Measurements from ENCODE around the gene NAALADL2. TPM values are rescaled to one million over a fixed set of nuclear protein-coding genes. Genes with fewer than 3 reads are reported as not detected.

The NAALADL2 gene
- total and polyA plus RNA-seq, 2 of the 13 experiments (the other 11 are each of a cell fraction or from before 2014, with no cell fraction given), result 0.08 TPM; not detected in 1

DNA sequence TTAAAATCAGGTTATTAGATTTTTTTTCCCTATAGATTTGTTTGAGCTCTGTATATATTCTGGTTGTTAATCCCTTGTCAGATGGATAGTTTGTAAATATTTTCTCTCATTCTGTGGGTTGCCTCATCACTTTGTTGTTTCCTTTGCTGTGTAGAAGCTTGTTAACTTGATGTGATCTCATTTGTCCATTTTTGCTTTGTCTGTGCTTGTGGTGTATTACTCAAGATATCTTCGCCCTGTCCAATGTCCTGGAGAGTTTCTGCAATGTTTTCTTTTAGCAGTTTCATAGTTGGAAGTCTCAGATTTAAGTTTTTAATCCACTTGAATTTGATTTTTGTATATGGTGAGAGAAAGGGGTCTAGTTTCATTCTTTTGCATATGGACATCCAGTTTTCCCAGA is 699.1 kb downstream of the NAALADL2 start (continued):
- TF ChIP-seq, protein P1, sequence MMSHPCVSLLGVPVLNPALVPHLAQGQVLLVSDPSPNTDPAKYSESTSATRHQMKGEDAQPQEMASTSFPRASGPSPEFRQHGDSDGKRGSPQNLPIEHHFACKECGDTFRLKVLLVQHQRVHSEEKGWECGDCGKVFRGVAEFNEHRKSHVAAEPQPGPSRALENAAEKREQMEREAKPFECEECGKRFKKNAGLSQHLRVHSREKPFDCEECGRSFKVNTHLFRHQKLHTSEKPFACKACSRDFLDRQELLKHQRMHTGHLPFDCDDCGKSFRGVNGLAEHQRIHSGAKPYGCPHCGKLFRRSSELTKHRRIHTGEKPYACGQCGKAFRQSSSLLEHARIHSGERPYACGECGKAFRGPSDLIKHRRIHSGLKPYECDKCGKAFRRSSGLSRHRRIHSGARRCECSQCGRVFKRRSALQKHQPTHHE (CRISPR knock-in tag; IDR thresholded peaks at IDR 0.05; ENCODE audit: borderline replicate concordance), result no peak

DNA sequence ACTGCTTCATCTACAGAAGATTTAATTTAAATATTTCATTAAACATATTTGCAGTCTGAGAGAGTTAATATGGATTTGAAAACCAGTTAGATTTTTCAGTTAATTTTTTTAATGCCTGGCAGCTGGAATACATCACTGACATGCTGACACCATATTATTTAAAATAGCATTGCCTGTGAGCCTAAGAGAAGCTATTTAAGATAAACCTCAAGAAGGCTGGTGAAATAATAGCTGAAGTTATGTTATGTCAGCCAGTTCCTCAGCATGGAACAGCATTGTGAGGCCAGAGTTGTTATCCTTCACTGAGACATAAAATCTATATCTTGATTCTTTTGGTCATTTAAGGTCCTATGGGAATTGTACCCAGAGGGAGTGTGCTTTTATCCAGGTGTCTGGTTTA is 705.2 kb downstream of the NAALADL2 start:
- Histone ChIP-seq H3K4me3 (replicated peaks in 1 of 3; ENCODE audit: insufficient read depth in 1 of 3, low read depth in 2 of 3, low read length in 3 of 3) (no peak overlapping the region), H3K79me2 (ENCODE audit: insufficient read depth, low read length) (no peaks in the 10 kb centered on the region), H3K4me2 (ENCODE audit: low read depth, low read length) (no peak overlapping the region), H2AFZ (ENCODE audit: low read length) (no peak overlapping the region), H4K20me1 (ENCODE audit: insufficient read depth, low read length) (no peaks in the 10 kb centered on the region), H3K27me3 (ENCODE audit: control insufficient read depth in 1 of 2, insufficient read depth in 2 of 2, low read length in 2 of 2) (no peaks in the 10 kb centered on the region), H3K9me3 (ENCODE audit: low read length) (peaks cover 22% of the 10 kb centered on the region), H3K4me1 (ENCODE audit: insufficient read depth, low read length) (no peaks in the 10 kb centered on the region), H3K27ac (ENCODE audit: extremely low read length, insufficient read depth, low read length) (no peak overlapping the region), H3K36me3 (replicated peaks in 1 of 2; ENCODE audit: control insufficient read depth in 1 of 2, insufficient read depth in 2 of 2, low read length in 2 of 2) (no peaks in the 10 kb centered on the region), H3K9ac (ENCODE audit: insufficient read depth, low read depth, low read length) (no peak overlapping the region)
- in situ Hi-C loops (cut with HindIII; ENCODE audit: extremely low pct_ligation_motif_present, low pct_unique_long_range_greater_than_20kb), result no loop called here
- intact Hi-C loops (cut with micrococcal nuclease; ENCODE audit: unreplicated experiment), result no loop called here
- POLR2A ChIA-PET, result no interaction called here
- TF ChIP-seq SMARCC2 (IDR thresholded peaks at IDR 0.05) (no peak), ZNF569 (CRISPR knock-in tag; IDR thresholded peaks at IDR 0.05; ENCODE audit: borderline replicate concordance) (no peak), ZNF274 (CRISPR knock-in tag; IDR thresholded peaks at IDR 0.05) (no peak)
- TF ChIP-seq, protein P2, sequence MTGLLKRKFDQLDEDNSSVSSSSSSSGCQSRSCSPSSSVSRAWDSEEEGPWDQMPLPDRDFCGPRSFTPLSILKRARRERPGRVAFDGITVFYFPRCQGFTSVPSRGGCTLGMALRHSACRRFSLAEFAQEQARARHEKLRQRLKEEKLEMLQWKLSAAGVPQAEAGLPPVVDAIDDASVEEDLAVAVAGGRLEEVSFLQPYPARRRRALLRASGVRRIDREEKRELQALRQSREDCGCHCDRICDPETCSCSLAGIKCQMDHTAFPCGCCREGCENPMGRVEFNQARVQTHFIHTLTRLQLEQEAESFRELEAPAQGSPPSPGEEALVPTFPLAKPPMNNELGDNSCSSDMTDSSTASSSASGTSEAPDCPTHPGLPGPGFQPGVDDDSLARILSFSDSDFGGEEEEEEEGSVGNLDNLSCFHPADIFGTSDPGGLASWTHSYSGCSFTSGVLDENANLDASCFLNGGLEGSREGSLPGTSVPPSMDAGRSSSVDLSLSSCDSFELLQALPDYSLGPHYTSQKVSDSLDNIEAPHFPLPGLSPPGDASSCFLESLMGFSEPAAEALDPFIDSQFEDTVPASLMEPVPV (CRISPR knock-in tag; IDR thresholded peaks at IDR 0.05), result no peak
- TF ChIP-seq, protein P3, sequence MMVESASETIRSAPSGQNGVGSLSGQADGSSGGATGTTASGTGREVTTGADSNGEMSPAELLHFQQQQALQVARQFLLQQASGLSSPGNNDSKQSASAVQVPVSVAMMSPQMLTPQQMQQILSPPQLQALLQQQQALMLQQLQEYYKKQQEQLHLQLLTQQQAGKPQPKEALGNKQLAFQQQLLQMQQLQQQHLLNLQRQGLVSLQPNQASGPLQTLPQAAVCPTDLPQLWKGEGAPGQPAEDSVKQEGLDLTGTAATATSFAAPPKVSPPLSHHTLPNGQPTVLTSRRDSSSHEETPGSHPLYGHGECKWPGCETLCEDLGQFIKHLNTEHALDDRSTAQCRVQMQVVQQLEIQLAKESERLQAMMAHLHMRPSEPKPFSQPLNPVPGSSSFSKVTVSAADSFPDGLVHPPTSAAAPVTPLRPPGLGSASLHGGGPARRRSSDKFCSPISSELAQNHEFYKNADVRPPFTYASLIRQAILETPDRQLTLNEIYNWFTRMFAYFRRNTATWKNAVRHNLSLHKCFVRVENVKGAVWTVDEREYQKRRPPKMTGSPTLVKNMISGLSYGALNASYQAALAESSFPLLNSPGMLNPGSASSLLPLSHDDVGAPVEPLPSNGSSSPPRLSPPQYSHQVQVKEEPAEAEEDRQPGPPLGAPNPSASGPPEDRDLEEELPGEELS (CRISPR knock-in tag; IDR thresholded peaks at IDR 0.05), result no peak
- TF ChIP-seq, protein P4, sequence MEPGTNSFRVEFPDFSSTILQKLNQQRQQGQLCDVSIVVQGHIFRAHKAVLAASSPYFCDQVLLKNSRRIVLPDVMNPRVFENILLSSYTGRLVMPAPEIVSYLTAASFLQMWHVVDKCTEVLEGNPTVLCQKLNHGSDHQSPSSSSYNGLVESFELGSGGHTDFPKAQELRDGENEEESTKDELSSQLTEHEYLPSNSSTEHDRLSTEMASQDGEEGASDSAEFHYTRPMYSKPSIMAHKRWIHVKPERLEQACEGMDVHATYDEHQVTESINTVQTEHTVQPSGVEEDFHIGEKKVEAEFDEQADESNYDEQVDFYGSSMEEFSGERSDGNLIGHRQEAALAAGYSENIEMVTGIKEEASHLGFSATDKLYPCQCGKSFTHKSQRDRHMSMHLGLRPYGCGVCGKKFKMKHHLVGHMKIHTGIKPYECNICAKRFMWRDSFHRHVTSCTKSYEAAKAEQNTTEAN (CRISPR knock-in tag; conservative IDR thresholded peaks at IDR 0.05), result no peak
- ATAC-seq (no peak), DNase-seq (ENCODE audit: low spot score) (no peak), FAIRE-seq (no peak)
- CTCF ChIA-PET (ENCODE audit: low intra/inter-chr PET ratio, low total read pairs), result no interaction called here
- BruUV-seq (replicated peaks), result no TSS peak
